ENCODE measurements around the gene EFCAB10.
"Not testable (repeated sequence)": the region's sequence is repeated elsewhere in the genome, so short reads cannot be mapped to it uniquely, and the experiment has no call there.

EFCAB10 gene

DNA sequence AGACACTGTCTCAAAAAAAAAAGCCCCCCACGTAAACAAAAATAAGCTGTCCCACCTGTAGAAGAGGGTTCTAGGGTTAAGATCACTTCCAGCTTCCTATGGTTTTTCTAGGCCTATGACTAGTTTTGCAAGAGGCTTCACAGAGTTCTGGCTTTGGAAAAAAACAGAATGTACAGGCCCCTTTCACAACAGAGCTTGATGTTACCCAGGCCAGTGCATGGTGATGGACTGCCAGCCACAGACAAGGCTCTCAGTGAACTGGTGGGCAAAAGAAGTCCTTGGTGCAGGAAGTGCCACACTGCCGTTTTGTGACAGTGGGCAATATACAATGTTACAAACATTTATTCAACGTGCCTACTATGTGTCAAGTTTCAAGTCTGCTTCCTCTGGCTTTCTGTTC lies 18.3 kb upstream of the EFCAB10 start:
- TF ChIP-seq, protein P1, sequence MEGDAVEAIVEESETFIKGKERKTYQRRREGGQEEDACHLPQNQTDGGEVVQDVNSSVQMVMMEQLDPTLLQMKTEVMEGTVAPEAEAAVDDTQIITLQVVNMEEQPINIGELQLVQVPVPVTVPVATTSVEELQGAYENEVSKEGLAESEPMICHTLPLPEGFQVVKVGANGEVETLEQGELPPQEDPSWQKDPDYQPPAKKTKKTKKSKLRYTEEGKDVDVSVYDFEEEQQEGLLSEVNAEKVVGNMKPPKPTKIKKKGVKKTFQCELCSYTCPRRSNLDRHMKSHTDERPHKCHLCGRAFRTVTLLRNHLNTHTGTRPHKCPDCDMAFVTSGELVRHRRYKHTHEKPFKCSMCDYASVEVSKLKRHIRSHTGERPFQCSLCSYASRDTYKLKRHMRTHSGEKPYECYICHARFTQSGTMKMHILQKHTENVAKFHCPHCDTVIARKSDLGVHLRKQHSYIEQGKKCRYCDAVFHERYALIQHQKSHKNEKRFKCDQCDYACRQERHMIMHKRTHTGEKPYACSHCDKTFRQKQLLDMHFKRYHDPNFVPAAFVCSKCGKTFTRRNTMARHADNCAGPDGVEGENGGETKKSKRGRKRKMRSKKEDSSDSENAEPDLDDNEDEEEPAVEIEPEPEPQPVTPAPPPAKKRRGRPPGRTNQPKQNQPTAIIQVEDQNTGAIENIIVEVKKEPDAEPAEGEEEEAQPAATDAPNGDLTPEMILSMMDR (IDR thresholded peaks at IDR 0.05; ENCODE audit: low read depth, low read length, missing control alignments), result no peak
- in situ Hi-C loops (cut with HindIII; ENCODE audit: low sequenced_read_pairs), result no loop called here
- DNase-seq (ENCODE audit: low read depth), result no peak
- no peak overlapping the region for H3K4me3 ChIP-seq (ENCODE audit: low read depth, low read length)

DNA sequence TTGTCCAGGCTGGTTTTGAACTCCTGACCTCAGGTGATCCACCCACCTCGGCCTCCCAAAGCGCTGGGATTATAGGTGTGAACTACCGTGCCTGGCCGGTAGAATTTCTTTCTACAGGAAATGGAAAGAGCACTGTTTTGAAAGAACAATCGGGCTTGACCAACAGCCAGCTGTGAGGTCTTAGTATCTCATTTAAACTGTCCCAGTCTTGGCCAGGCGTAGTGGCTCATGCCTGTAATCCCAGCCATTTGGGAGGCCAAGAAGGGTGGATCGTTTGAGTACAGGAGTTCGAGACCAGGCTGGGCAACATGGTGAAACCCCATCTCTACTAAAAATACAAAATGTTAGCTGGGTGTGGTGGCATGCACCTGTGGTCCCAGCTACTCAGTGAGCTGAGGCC lies 17.8 kb upstream of the EFCAB10 start:
- DNase-seq (ENCODE audit: low read depth); H3K4me3 ChIP-seq (ENCODE audit: low read depth, low read length); in situ Hi-C loops (cut with HindIII; ENCODE audit: low sequenced_read_pairs): not testable (repeated sequence)

DNA sequence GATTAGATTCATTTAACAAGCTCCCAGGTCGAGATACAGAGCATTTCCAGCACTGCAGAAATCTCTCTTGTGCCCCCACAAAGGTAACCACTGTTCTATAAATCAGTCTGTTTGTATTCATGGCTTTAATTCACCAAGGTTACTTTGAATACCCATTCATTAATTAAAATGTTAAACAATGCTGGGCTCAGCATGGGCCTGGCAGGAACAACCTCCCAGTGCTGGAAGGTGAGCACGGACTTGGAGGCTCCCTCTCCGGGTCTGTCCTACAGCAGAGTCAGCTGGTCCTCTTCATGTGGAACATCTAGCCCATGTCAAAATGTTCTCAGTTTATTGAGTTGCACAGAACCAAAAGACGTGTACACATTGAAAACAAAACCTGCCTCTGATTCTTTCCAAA lies 15.6 kb upstream of the EFCAB10 start:
- H3K4me3 ChIP-seq (ENCODE audit: low read depth, low read length), result no peak overlapping the region
- DNase-seq (ENCODE audit: low read depth), result no peak
- in situ Hi-C loops (cut with HindIII; ENCODE audit: low sequenced_read_pairs), result no loop called here
- TF ChIP-seq, protein P1 (IDR thresholded peaks at IDR 0.05; ENCODE audit: low read depth, low read length, missing control alignments), result no peak

DNA sequence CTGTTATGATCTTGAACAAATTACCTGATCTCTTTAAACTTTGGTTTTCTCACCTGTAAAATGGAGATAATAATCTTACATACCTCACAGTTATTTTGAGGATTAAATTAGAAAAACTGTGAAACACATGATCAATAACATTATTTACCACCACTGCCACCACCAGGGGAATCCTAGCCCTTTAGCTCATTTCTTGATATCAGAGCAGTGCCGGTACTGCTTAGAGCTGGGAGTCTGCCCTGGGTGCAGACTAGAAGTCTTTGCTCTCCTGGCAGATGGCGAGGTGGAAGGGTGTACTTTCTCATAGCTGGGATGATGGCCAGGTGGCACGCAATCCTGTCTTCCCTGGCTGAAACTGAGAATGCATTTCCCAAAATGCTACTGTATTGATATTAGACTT lies 12.7 kb upstream of the EFCAB10 start:
- no peak overlapping the region for H3K4me3 ChIP-seq (ENCODE audit: low read depth, low read length)
- DNase-seq (ENCODE audit: low read depth), result no peak
- in situ Hi-C loops (cut with HindIII; ENCODE audit: low sequenced_read_pairs), result no loop called here
- TF ChIP-seq, protein P1 (IDR thresholded peaks at IDR 0.05; ENCODE audit: low read depth, low read length, missing control alignments), result peak; percentile 26

DNA sequence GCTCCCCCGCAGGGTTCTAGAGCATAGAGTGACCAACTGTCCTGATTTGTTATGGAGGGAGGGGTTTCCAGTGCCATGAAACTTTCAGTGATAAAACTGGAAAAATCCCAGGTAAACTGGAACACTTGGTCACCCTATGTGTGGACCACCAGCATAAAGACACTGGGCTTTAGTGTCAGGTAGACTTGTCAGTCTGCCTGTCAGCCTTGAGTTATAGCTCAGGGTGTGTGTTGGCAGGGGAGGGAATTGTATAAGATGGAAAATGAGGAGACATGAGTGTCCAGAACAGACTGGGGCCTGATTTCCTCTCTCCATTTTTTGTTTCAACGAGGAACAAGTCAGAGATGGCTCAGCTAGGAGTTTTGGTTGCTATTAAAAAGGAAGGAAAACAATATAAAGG lies 10.2 kb upstream of the EFCAB10 start:
- H3K4me3 ChIP-seq (ENCODE audit: low read depth, low read length), result no peak overlapping the region
- TF ChIP-seq, protein P1 (IDR thresholded peaks at IDR 0.05; ENCODE audit: low read depth, low read length, missing control alignments), result no peak
- in situ Hi-C loops (cut with HindIII; ENCODE audit: low sequenced_read_pairs), result no loop called here
- DNase-seq (ENCODE audit: low read depth), result no peak

DNA sequence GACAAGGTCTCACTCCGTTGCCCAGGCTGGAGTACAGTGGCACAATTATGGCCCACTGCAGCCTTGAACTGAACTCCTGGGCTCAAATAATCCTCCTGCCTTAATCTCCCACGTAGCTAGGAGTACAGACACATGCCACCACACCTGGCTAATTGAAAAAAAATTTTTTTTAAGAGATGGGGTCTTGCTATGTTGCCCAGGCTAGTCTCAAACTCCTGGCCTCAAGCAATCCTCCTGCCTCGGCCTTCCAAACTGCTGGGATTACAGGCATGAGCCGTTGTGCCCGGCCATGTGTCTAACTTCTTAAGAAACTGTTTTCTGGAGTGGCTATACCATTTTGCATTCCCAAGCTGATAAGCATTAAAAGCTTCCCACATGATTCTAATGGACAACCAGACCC lies 9.5 kb upstream of the EFCAB10 start:
- TF ChIP-seq, protein P1 (IDR thresholded peaks at IDR 0.05; ENCODE audit: low read depth, low read length, missing control alignments), result no peak
- in situ Hi-C loops (cut with HindIII; ENCODE audit: low sequenced_read_pairs), result no loop called here
- H3K4me3 ChIP-seq (ENCODE audit: low read depth, low read length), result no peak overlapping the region
- no peak for DNase-seq (ENCODE audit: low read depth)

DNA sequence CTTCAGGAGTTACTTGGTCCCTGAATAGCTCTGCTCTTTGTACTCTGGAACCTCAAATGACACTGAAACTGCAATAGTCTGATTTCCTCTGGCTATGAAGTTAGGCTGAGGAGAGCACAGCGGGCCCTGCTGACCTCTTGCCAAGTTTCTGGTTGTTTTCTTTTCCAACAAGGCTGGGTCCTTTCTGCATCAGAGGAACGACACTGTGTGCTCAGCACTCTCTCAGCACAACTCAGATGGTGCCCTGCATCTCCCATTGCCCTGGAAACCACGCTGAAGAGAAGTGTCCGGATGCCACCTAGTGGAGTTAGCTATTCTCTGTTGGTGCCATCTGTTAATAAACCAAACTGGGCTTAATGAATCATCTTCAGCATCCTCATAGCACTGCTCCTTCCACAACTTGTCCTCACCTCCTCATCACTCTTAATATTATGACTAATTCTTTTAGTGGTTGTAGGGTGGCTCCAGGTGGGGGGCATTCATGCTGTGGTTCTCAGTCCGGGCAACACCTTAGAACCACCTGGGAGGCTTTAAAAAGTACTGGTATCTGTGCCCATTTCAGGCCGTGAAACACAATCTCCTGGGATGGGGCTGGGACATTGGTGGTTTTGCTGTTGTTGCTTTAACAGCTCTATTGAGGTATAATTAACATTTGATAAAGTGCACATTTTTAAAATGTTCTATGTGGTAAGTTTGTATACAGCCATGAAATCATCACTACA lies 8.2 kb upstream of the EFCAB10 start:
- no peak overlapping the region for H3K4me3 ChIP-seq (ENCODE audit: low read depth, low read length)
- TF ChIP-seq, protein P1 (IDR thresholded peaks at IDR 0.05; ENCODE audit: low read depth, low read length, missing control alignments), result peak; percentile 69
- in situ Hi-C loops (cut with HindIII; ENCODE audit: low sequenced_read_pairs), result no loop called here
- peak; percentile 63 for DNase-seq (ENCODE audit: low read depth)

Measured in astrocyte of the cerebellum (primary cell).